Measurements from ENCODE around the gene CYFIP2. TPM values are rescaled to one million over a fixed set of nuclear protein-coding genes. Genes with fewer than 3 reads are reported as not detected.

CYFIP2 gene
- total and polyA plus RNA-seq, 10 of the 15 experiments (the other 5 are each of a cell fraction or from before 2014, with no cell fraction given): 43.4 to 173 (median 96.0) TPM

DNA sequence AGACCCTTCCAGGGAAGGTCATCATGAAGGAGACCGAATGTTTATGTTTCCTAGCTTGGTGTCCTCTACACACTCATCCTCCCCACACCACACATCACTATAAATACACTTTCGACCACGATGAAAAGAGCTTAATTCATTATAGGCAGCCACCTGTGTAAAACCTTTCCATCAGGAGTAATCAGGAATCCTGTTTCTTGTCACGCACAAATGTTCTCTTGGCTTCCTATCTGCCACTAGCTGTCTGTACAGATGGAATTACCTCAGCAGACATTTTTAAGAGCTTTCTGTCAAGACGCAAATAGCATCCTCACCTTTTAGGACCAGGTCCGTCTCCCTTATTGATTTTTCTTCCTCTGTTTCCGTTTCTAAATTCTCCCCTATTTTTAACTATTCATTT is 79.1 kb downstream of the CYFIP2 start:
- DNase-seq (ENCODE audit: low read depth, low spot score): no peak
- intact Hi-C loops (cut with micrococcal nuclease; ENCODE audit: unreplicated experiment): no loop called here
- H2AFZ ChIP-seq (ENCODE audit: control insufficient read depth, low read depth, low read length): no peak overlapping the region

More for the DNA sequence above, 79.1 kb downstream of the CYFIP2 start:
- in situ Hi-C loops (cut with MboI): no loop called here
- no peaks in the 10 kb centered on the region for H3K4me1 ChIP-seq (ENCODE audit: control insufficient read depth, insufficient read depth, low read length)
- no peaks in the 10 kb centered on the region for H4K20me1 ChIP-seq (ENCODE audit: control insufficient read depth, insufficient read depth)
- CTCF ChIA-PET: interaction anchor here (1.2 to 2.8 kb wide), 5 partner anchors 9 to 398 kb away, joined by 4 to 10 read pairs (median 7); partner anchors contain the start of gene LSM11
- no peak overlapping the region for H3K4me3 ChIP-seq
- RAD21 ChIA-PET (ENCODE audit: unreplicated experiment): interaction anchor here (1.5 kb wide), 1 partner anchor 16 kb away, joined by 3 read pairs; no protein-coding TSS in a partner anchor
- SMC1A ChIA-PET (ENCODE audit: uncharacterized antibody, unreplicated experiment): interaction anchor here (1.0 to 2.0 kb wide), 4 partner anchors 10 to 126 kb away, joined by 3 to 7 read pairs (median 4); no protein-coding TSS in a partner anchor
- no peak overlapping the region for H3K4me2 ChIP-seq (ENCODE audit: control insufficient read depth, insufficient read depth)
- FAIRE-seq (no peak), ATAC-seq (no peak)
- WGBS (ENCODE audit: insufficient coverage, insufficient replicate concordance, low lambda C conversion rate, missing lambda C conversion rate): 100% methylated on average over 7 of the region's 7 CpGs
- H3K9me3 ChIP-seq (replicated peaks; ENCODE audit: control insufficient read depth, insufficient read depth, low read length): peaks cover 3% of the 10 kb centered on the region; the same call in 2 of the 3 replicates
- no peaks in the 10 kb centered on the region for H3K79me2 ChIP-seq (ENCODE audit: control insufficient read depth, insufficient read depth, low read length)
- no TSS peak for BruUV-seq (replicated peaks)
- H3K27ac ChIP-seq (ENCODE audit: control insufficient read depth, insufficient read depth): no peak overlapping the region
- no peaks in the 10 kb centered on the region for H3K27me3 ChIP-seq (replicated peaks in 1 of 2; ENCODE audit: control insufficient read depth in 2 of 2, insufficient read depth in 2 of 2, low read length in 1 of 2)
- POLR2A ChIA-PET: no interaction called here
- no peak overlapping the region for H3K9ac ChIP-seq (ENCODE audit: control insufficient read depth, insufficient read depth, low read length)
- TF ChIP-seq, protein P1, sequence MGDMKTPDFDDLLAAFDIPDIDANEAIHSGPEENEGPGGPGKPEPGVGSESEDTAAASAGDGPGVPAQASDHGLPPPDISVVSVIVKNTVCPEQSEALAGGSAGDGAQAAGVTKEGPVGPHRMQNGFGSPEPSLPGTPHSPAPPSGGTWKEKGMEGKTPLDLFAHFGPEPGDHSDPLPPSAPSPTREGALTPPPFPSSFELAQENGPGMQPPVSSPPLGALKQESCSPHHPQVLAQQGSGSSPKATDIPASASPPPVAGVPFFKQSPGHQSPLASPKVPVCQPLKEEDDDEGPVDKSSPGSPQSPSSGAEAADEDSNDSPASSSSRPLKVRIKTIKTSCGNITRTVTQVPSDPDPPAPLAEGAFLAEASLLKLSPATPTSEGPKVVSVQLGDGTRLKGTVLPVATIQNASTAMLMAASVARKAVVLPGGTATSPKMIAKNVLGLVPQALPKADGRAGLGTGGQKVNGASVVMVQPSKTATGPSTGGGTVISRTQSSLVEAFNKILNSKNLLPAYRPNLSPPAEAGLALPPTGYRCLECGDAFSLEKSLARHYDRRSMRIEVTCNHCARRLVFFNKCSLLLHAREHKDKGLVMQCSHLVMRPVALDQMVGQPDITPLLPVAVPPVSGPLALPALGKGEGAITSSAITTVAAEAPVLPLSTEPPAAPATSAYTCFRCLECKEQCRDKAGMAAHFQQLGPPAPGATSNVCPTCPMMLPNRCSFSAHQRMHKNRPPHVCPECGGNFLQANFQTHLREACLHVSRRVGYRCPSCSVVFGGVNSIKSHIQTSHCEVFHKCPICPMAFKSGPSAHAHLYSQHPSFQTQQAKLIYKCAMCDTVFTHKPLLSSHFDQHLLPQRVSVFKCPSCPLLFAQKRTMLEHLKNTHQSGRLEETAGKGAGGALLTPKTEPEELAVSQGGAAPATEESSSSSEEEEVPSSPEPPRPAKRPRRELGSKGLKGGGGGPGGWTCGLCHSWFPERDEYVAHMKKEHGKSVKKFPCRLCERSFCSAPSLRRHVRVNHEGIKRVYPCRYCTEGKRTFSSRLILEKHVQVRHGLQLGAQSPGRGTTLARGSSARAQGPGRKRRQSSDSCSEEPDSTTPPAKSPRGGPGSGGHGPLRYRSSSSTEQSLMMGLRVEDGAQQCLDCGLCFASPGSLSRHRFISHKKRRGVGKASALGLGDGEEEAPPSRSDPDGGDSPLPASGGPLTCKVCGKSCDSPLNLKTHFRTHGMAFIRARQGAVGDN (IDR thresholded peaks at IDR 0.05): no peak
- TF ChIP-seq MTA3 (IDR thresholded peaks at IDR 0.05; ENCODE audit: borderline replicate concordance, low read length) (no peak), ZNF217 (IDR thresholded peaks at IDR 0.05) (no peak), YY1 (IDR thresholded peaks at IDR 0.05; ENCODE audit: low read depth, low read length) (no peak), CUX1 (IDR thresholded peaks at IDR 0.05; ENCODE audit: insufficient replicate concordance, low read depth, low read length) (no peak), POU2F2 (IDR thresholded peaks at IDR 0.05; ENCODE audit: borderline replicate concordance, low read depth, low read length) (no peak), EP300 (IDR thresholded peaks at IDR 0.05; ENCODE audit: borderline replicate concordance in 1 of 2, control insufficient read depth in 1 of 2, low read depth in 2 of 2, low read length in 2 of 2) (no peak), SIN3A (IDR thresholded peaks at IDR 0.05; ENCODE audit: low read depth, low read length) (no peak), MXI1 (IDR thresholded peaks at IDR 0.05; ENCODE audit: low read depth, low read length) (no peak), NBN (IDR thresholded peaks at IDR 0.05) (no peak)
- TF ChIP-seq, protein P2, sequence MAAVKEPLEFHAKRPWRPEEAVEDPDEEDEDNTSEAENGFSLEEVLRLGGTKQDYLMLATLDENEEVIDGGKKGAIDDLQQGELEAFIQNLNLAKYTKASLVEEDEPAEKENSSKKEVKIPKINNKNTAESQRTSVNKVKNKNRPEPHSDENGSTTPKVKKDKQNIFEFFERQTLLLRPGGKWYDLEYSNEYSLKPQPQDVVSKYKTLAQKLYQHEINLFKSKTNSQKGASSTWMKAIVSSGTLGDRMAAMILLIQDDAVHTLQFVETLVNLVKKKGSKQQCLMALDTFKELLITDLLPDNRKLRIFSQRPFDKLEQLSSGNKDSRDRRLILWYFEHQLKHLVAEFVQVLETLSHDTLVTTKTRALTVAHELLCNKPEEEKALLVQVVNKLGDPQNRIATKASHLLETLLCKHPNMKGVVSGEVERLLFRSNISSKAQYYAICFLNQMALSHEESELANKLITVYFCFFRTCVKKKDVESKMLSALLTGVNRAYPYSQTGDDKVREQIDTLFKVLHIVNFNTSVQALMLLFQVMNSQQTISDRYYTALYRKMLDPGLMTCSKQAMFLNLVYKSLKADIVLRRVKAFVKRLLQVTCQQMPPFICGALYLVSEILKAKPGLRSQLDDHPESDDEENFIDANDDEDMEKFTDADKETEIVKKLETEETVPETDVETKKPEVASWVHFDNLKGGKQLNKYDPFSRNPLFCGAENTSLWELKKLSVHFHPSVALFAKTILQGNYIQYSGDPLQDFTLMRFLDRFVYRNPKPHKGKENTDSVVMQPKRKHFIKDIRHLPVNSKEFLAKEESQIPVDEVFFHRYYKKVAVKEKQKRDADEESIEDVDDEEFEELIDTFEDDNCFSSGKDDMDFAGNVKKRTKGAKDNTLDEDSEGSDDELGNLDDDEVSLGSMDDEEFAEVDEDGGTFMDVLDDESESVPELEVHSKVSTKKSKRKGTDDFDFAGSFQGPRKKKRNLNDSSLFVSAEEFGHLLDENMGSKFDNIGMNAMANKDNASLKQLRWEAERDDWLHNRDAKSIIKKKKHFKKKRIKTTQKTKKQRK (IDR thresholded peaks at IDR 0.05; ENCODE audit: low read depth, low read length): no peak
- peaks cover 1 to 31% of the 10 kb centered on the region in 2 experiments; a peak in 3 of 4 replicates for H3K36me3 ChIP-seq (ENCODE audit: control insufficient read depth in 2 of 2, insufficient read depth in 2 of 2, low read length in 1 of 2)
